Medulla oblongata (tissue), 1 donor: Measurements from ENCODE around the gene CIBAR2.
A peak's percentile ranks its signal among the peaks of the same experiment; 100 is the strongest.
"Not testable (repeated sequence)": the region's sequence is repeated elsewhere in the genome, so short reads cannot be mapped to it uniquely, and the experiment has no call there.

Source experiments
- DNase-seq: peaks from one replicate; pipeline ENCODE4 v3.0.0-alpha.2; 2015; ENCODE audit errors: extremely low spot score

Gene CIBAR2

DNA sequence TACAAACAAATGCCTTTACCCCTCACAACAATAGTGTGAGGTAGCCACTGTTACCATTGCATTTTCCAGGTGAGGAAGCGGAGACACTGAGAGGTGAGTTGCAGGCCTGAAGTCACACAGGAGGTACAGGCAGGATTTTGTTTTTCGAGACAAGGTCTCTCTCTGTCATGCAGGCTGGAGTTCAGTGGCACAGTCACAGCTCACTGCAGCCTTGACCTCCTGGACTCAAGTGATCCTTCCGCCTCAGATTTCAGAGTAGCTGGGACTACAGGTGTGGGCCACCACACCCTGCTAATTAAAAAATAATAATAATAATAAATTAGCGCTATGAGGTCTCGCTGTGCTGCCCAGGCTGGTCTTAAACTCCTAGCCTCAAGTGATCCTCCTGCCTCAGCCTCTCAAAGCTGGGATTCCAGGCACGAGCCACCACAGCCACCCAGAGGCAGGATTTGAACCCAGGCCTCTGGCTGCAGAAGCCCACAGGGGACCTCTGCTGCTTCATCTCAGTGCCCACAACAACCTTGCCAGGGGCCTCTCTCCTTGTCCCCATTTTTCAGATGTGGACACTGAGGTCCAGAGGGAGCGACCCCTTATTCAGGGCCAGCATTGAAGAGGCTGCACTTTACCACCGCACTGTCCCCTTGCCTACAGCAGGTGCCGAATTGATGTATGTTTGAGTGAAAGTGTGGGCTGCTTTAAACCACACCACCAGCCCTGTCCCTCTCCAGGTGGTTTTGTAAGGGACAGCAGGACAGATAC lies 16.0 kb upstream of the CIBAR2 start:
- DNase-seq = no peak

DNA sequence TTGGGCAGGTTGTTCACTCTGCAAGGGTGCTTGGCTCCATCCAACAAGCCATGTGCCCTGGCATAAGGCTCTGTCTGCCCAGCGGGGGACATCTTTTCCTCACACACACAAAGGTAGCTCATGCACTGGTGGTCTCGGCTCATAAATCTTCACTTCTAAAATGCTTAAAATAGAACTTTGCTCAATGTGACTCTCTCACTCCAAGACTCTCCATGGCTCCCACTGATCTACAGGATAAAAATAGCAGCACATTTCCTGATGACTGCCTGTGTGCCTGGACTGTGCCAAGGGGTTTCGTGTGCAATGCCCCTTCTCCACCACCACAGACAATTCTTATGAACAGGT lies 15.1 kb upstream of the CIBAR2 start:
- no peak for DNase-seq

DNA sequence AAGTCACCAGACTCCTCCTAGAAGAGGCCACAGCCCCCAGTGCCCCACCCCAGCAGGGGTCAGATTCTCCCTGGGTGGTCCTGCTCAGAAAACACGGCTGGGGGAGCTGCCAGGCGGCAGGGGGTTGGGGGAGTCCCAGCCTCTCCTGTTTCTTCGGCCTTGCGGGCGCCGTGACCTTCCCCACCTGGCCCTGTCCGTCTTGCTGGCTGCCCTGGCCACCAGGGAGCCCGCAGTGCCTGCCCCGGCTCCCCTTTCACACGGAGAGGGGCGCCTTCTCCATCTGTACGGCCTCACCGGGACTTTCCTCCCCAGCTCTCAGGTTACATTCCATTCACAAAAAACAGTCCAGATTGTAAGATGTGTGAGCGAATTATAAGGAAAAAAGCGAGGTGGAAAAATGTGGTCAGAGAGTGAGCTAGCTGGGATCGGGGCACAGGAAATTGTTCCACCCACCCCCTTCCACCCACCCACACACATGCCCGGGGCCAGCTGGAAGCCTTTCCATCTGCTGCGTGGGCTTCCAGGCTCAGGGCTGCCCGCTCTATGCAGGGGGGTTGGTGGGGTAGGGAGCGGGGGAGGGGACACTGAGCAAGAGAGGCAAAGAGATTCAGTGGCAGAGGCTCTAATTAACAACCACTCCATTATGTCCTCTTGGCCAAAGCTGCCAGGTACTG lies 14.6 kb upstream of the CIBAR2 start:
- DNase-seq = peak; percentile 52

DNA sequence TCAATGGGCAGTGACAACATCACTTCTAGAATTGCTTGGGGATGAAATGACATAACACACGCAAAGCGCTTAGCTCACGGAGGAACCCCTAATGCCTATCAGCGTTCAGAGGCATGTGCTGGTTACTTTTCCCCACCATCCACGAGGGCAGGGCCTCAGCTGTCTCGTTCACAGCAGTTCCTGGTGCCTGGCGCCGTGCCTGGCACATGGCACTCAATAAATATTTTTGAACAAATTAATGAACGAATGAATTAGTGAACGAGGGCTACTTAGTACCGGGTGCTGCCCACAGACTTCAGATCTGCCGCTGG lies 14.1 kb upstream of the CIBAR2 start:
- DNase-seq = no peak

DNA sequence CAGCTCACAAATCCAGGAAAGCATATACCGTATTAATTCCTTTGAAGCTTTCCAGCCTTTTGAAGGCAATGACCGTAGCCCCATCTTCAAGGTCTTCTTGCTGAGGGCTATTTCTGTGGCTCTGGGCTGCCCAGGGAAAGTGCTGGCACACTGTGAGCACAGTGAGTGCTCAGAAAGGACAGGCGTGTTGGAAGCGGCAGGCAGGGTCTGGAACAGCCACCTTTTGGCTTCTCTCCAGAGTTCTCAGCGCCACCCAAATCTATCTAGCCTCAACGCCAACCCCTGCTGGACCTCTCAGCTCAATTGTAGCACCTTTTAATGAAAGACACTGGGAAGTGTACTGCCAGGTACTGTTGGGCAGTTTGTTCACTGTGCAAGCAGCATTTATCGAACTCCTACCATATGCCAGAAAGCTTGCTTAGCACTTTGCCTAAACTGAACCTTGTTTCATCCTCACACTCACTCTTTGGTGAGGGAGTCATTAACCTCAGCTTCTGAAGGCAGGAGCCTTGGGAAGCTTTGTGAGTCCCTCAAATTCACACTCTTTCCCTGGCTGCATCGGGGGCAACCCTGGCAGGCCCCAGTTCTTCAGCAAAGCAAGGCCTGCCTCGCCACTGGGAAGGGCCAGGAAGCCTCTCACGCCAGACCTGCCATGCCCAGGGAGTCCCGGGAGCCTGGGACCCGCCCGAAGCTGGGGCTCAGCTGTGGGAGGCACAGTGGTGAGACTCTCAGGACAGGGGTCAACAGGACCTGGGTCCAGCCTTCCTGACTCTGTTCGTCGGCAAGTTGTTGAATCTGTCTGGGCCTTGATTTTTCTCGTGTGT lies 13.5 kb upstream of the CIBAR2 start:
- DNase-seq = no peak

DNA sequence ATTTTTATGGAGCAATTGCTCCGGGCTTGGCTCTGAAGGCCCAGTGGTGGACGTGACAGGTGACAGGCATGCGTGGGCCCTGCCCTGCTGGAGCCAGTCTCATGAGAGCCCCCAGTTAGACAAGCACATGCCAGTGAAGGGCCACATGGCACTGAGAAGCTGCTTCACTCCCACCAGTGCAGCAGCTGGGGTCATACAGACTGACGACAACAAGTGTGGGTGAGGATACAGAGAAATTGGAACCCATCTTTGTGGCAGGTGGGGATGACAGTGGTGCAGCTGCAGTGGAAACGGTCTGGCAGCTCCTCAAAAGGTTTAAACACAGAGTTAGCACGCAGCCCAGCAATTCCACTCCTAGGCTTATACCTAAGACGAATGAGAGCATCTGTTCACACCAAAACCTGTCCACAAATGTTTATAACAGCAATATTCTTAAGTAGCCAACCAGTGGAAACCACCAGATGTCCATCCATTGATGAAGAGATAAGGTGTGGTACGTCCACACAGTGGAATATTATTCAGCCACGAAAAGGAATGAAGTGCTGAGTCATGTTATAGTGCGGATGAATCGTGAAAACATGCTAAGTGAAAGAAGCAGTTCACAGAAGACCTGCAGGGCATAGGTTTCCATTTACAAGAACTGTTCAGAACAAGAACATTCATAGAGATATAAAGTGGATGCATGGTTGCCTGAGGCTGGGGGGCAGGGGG lies 12.5 kb upstream of the CIBAR2 start:
- DNase-seq = no peak

DNA sequence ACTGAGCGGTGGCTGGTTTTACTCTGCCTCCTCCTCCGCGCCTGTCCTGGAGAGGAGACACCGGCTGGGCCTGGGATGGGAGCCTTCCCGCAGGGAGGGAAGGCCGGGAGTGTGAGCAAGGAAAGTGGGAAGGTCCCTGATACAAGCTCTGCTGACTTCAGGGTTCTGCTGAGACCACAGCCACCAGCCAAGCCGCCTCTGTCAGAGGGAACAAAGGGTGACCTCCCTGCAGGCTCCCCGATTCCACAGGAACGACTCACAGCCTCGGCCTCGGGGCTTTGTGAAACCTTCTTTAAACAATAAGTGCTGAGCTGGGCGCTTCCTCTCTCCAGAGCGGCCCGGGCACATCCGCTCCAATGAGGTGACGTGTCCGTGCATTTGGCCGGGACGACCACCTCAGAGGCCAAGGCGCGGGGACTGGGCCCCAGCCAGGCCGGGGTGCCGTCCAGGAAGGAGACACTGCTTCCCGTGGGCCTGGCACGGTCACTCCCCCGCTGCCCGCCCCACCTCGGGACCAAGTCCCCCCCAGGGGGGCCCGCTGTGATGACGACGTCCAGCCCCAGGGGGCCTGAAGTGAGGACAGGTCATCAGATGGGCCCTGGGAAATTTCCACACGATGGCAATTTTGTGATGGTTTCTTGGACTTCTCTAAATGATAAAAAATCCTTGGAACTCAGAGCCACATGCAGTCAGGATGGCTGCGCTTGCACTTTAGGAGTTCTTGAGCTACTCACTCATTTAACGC lies 11.8 kb upstream of the CIBAR2 start:
- DNase-seq = peak; percentile 64

DNA sequence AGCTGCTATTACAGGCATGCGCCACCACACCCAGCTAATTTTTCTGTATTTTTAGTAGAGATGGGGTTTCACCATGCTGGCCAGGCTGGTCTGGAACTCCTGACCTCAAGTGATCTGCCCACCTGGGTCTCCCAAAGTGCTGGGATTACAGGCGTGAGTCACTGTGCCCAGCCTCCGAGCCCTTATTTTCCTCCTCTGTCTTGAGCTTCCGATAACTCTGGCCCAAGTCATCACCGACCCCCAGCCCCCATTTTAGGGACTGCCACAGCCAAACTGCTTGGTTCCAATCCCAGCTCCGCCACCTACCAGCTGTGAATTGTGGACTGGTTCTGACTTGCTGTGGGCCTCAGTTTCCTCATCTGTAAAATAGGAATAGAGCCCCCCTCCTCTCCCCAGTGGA lies 11.2 kb upstream of the CIBAR2 start:
- not testable (repeated sequence) for DNase-seq

DNA sequence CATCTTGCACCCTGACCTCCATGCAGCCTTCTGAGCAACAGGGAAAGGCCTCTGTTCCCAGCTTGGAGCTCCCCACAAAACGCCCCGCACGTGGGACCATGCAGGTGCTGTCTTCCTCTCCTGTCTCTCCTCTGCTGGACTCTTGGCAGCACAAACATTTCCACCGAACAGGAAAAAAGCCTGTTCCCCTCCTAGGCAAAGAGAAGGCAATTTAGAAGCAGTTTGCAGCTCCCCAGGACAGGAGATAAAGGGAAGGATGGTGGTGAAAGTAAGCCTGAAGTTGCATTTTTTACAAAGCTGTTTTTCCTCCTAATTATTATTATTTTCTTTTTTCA lies 7.7 kb upstream of the CIBAR2 start:
- no peak for DNase-seq

DNA sequence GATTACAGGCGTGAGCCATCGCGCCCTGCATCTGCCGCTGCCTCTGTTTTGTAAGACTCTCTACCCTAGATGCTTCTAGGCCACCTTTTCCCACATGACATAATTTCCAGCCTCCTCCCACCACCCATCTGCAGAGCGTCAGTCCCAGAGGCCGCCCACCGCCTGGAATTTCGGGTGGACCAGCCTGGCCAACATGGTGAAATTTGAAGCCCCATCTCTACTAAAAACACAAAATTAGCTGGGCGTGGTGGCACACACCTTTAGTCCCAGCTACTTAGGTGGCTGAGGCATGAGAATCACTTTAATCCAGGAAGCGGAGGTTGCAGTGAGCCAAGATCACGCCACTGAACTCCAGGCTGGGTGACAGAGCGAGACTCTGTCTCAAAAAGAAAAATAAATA lies 5.1 kb upstream of the CIBAR2 start:
- DNase-seq = no peak

DNA sequence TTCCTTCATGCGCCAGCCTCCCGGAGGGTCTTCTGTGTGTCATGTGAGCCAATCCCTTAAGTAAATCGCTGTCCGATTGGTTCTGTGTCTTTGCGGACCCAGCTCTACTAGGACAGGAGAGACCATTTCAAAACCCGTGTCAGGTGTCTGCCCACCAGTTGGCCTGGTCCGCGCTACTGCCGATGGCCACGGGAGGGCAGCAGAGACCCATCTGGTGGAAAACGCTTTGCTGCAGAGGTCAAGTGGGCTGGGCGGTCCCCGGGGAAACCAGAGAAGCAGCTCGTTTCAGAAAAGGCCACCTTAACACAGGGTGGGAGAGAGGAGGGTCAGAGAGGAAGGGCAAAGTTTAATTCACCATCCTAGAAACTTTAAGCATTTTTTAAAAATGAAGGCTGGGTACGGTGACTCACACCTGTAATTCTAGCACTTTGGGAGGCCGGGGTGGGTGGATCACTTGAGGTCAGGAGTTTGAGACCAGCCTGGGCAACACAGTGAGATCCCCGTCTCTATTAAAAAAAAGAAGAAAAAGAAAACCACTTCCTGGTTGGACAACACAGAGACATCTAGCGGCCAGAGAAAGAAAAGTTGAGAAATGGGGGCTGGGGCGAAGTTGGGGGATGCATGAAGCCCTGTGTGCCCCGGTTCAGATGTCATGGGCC lies 2.8 kb upstream of the CIBAR2 start:
- peak; percentile 87 for DNase-seq

DNA sequence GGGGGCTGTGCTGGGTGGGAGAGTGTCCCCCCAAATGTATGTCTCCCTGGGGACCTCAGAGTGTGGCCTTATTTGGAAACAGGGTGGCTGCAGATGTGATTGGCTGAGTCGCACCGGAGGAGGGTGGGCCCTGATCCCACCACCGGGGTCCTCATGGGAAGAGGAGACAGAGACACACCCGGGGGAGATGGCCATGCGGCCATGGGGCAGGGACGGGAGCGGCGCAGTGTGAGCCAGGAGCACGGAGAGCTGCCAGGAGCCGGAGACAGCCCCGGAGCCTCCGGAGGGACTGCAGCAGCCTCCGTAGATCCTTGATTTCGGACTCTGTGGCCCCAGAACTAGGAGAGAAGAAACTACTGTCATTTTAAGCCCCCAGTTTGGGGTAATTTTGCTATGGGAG lies 1.6 kb upstream of the CIBAR2 start:
- no peak for DNase-seq

DNA sequence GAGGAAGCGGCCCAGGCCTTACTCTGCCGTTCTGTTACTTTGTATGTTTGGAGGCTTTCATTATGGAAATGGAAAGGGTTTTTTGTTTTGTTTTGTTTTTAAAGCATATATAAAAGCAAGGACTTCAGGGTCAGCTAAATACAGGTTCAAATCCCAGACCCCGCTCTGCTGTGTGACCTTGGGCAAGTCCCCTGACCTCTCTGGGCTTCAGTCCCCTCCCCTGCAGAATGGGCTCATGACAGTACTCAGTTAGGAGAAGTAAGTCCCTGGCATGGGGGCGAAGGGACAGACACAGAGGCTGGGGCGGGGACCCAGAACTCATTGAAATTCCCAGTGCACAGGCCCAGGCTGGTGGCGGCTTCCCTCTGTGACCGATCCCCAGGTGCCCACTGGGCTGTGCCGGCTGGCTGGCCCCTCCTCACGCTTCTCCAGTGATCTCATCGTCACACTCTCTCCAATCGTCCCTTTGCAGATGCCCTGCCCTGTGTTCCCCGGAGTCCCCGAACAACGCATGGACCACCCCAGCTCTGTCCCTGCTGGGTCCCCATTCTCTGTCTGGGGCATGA lies 979 bp upstream of the CIBAR2 start:
- no peak for DNase-seq

DNA sequence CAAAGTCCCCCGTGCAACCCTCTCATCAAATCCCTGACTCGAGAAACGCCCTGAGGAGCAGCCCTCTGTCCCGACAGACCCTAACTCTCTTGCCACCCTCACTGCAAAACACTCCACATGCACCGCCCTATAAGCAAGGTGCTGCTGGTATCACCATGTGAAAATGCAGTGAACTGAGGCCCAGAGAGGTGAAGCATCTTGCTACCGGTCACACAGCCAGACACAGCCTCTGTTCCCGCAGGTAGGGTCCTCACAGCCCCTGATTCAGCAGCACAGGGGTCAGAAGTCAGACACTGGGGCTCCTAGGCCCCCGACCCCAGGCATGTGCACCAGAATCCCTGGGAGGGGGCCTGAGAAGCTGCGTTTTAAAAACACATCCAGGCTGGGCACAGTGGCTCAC lies 1.1 kb downstream of the CIBAR2 start:
- DNase-seq = no peak

DNA sequence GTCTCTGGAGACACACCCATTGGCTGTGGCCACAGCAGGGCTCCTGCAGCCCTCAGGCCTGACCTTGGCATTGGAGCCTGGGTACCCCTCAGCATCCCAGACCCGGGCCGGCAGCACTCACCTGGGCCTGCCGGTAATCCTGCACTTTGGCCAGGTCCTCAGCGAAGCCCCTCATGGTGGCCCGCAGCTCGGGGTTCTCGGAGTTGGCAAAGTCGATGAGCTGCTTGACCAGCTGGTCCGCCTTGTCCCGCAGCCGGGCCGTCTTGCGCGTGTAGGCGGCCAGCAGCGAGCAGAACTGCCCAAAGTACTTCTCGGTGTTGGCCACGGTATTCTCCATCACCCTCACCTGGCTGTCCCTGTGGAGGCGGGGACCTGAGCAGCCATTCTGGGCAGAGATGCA lies 2.2 kb downstream of the CIBAR2 start:
- DNase-seq = no peak

DNA sequence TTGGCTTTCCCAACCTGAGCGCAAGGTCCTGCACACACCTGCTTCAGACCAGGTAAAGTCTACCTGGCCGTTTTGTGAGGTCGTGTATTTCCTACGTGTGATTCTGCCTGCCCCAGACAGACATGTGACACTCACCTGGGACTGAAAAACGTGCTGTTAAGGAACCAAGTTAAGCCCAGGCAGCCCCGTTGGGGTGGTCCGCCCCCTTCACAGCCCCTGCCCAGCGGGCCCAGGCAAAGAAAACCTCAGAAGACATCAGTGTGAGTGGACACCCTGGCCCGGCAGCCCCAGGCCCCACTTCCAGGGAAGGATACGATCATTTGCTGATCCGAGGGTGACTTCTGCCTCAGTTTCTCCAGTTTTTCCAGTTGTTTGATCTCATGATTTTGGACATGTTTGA lies 4.7 kb downstream of the CIBAR2 start:
- DNase-seq = no peak

DNA sequence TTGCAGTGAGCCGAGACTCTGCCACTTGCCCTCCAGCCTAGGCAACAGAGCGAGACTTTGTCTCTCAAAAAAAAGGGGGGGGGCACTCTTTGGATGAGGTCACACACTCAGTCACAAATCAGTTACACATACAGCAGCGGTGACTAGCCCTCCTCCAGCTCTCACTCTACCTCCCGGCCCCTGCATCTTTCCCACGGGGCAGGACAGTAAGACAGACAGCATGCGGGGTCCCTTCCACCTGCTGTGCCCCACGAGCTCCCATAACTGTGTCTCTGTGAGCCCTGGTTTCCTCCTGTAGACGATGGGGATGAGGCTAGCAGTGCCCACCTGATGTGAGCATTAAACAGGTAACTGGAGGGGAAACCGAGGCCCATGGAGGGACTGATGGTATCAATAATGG lies 5.2 kb downstream of the CIBAR2 start:
- DNase-seq = no peak

DNA sequence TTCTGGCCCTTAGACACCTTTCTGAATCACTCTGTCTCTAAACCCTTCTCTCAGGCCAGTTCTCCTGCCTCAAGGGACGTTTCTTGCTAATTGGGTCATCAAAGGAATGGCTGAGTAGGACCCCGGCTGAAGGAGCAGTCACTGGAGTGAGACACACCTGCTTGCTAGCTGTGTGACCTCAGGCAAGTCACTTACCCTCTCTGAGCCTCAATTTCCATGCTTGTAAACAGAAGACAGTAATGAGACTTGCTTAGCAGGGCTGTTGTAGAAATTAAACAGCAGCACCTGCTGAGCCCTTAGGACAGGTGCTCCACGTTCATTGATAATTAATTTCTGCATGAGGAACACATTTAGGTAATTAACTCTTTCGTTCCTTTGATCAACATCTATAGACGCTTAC lies 6.8 kb downstream of the CIBAR2 start:
- no peak for DNase-seq

DNA sequence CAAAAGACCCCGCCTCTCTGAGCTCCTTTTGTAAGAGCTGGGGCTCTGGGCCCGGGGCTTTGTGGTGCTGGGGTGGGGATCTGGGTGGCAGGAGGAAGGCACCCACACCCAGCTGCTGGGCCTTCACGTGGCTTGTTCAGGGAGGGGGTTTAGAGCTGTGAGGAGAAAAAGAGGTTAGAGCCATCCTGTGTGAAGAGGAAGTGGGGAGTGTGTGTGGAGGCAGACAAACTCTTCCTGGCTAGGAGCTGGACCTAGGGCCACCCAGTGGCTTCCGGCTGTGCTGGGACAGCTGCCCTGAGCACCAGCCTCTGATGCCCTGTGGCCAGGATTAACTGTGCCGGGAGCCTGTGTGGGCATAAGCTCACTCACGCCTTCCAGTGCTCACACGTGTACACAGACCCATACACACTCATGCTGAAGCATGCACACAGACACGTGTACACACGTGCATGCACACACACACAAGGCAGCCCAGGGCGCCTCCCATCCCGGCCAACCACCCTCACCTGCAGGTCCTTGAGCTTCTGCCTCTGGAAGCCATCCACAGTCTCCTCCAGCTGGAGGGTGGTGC lies 7.4 kb downstream of the CIBAR2 start:
- DNase-seq = peak; percentile 78

DNA sequence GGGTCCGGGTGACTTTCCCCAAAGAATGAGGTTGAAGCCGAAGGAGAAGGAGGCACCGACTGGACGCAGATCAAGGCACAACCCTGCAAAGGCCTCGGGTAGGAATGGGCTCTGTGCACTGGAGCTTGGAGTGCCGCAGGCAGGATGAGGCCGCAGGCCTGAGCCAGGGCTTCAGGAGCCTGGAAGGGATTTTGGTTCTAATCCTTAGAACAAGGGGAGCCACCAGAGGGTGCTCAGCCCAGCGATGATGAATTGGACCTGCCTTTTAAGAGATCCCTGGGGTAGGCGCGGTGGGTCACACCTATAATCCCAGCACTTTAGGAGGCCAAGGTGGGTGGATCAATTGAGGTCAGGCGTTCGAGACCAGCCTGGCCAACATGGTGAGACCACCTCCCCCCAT lies 8.1 kb downstream of the CIBAR2 start:
- no peak for DNase-seq
